A673 (cell line): Measurements from ENCODE around the gene RRP1B. TPM values are rescaled to one million over a fixed set of nuclear protein-coding genes. Genes with fewer than 3 reads are reported as not detected.

ENCODE experiments used
- BruUV-seq: library from RNA; stranded (reverse); fragments of 400-500 nt; replicated peaks from 2 replicates; lab custom pipeline; 2021; lab: Mats Ljungman, UMichigan
- CTCF ChIA-PET: fragments of 300-600 bp; sonication (Branson Sonifier 250); formaldehyde crosslinking; loops from one replicate; lab custom pipeline; 2022; ENCODE audit warnings: antibody characterized with exemption; lab: Charles Lee
- POLR2A ChIA-PET: fragments of 300-600 bp; sonication (Branson Sonifier 250); formaldehyde crosslinking; loops from one replicate; lab custom pipeline; 2022; ENCODE audit warnings: antibody characterized with exemption; ENCODE audit not compliant: low non-redundant PET; lab: Charles Lee
- DNase-seq: peaks from one replicate; pipeline ENCODE4 v3.0.0-alpha.2; 2015; ENCODE audit warnings: low spot score
- H3K27ac ChIP-seq: fragments of 200-600 bp; sonication (generic); 2 replicates; pipeline ENCODE4 v1.5.1; 2016; ENCODE audit warnings: mixed run types, low read depth, mild to moderate bottlenecking, mixed read lengths, antibody characterized with exemption, low read length; ENCODE audit not compliant: poor library complexity, severe bottlenecking
- H3K27me3 ChIP-seq: fragments of 200-600 bp; sonication (generic); replicated peaks from 2 replicates; pipeline ENCODE4 v1.6.1; 2017; ENCODE audit warnings: mixed run types, low read depth, mild to moderate bottlenecking, mixed read lengths, antibody characterized with exemption, low read length; ENCODE audit not compliant: insufficient read depth, poor library complexity
- H3K36me3 ChIP-seq: fragments of 200-600 bp; sonication (generic); 2 replicates; pipeline ENCODE4 v1.6.1; 2016; ENCODE audit warnings: mixed run types, mild to moderate bottlenecking, mixed read lengths, antibody characterized with exemption, low read length; ENCODE audit not compliant: insufficient read depth, poor library complexity, severe bottlenecking
- H3K4me1 ChIP-seq: fragments of 200-600 bp; sonication (generic); 2 replicates; pipeline ENCODE4 v1.6.1; 2017; ENCODE audit warnings: mixed run types, mild to moderate bottlenecking, mixed read lengths, antibody characterized with exemption, low read length; ENCODE audit not compliant: insufficient read depth, poor library complexity, severe bottlenecking
- H3K4me3 ChIP-seq: fragments of 200-600 bp; sonication (generic); 2 replicates; pipeline ENCODE4 v1.5.1; 2016; ENCODE audit warnings: low read depth, mixed run types, mild to moderate bottlenecking, mixed read lengths, low read length; ENCODE audit not compliant: poor library complexity, severe bottlenecking
- H3K9me3 ChIP-seq: fragments of 200-600 bp; sonication (generic); 2 replicates; pipeline ENCODE4 v1.6.1; 2016; ENCODE audit warnings: mixed run types, low read depth, mild to moderate bottlenecking, mixed read lengths, antibody characterized with exemption, low read length; ENCODE audit not compliant: poor library complexity, severe bottlenecking
- EZH2 ChIP-seq: fragments of 200-600 bp; sonication (generic); IDR thresholded peaks from 2 replicates; pipeline ENCODE4 v1.6.1; 2017; ENCODE audit warnings: borderline replicate concordance, low read depth, mild to moderate bottlenecking, mixed read lengths, antibody characterized with exemption, low read length; ENCODE audit not compliant: poor library complexity, severe bottlenecking
- intact Hi-C: fragments of 100-400 bp; cut with micrococcal nuclease; formaldehyde crosslinking; loops from one replicate; pipeline ENCODE4 v1.10.0; 2022; ENCODE audit not compliant: unreplicated experiment
- total RNA-seq: library from RNA; stranded (reverse); gene quantifications from 2 replicates; pipeline ENCODE4 v1.2.3, GENCODE V29; 2021
- TF ChIP-seq, protein P1 (sequence below): fragments of 300-800, 200-600 bp; sonication (generic); conservative IDR thresholded peaks from 2 replicates; pipeline ENCODE4 v1.5.1; 2017; ENCODE audit warnings: low read depth, mild to moderate bottlenecking, antibody characterized with exemption, low read length, moderate library complexity, mixed read lengths

The RRP1B gene
- total RNA-seq, 1 experiment from 2014 or later, result 73.5 TPM

DNA sequence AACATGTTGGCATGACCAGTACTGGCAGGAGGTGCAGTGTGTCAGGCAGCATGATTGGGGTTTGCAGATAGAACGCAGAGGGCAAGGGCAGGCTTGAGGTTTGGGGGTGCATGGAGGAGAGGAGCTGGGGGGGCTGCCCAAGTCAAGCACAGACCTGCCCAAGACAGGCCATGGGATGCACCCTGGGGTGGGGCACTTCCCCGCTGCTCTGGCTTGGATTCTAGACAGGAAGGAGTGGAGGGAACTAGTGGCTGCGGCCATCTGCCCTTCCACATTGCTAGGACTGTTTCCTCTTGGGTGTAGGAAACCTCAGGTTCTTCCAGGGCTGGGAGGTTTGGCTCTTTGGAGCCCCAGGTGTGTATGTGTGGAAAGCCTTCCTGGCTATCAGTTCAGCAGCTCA, 62.6 kb downstream of the RRP1B start:
- ChIA-PET POLR2A (no interaction called here), CTCF (no interaction called here)
- peaks cover 5% of the 10 kb centered on the region for H3K36me3 ChIP-seq
- TF ChIP-seq, protein P1, sequence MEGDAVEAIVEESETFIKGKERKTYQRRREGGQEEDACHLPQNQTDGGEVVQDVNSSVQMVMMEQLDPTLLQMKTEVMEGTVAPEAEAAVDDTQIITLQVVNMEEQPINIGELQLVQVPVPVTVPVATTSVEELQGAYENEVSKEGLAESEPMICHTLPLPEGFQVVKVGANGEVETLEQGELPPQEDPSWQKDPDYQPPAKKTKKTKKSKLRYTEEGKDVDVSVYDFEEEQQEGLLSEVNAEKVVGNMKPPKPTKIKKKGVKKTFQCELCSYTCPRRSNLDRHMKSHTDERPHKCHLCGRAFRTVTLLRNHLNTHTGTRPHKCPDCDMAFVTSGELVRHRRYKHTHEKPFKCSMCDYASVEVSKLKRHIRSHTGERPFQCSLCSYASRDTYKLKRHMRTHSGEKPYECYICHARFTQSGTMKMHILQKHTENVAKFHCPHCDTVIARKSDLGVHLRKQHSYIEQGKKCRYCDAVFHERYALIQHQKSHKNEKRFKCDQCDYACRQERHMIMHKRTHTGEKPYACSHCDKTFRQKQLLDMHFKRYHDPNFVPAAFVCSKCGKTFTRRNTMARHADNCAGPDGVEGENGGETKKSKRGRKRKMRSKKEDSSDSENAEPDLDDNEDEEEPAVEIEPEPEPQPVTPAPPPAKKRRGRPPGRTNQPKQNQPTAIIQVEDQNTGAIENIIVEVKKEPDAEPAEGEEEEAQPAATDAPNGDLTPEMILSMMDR, result no peak
- TF ChIP-seq EZH2, result no peak
- intact Hi-C loops, result no loop called here
- H3K4me1 ChIP-seq, result peaks cover 30% of the 10 kb centered on the region
- TSS peak; percentile 27 for BruUV-seq
- no peak overlapping the region for H3K4me3 ChIP-seq
- H3K27me3 ChIP-seq, result no peaks in the 10 kb centered on the region
- H3K9me3 ChIP-seq, result no peaks in the 10 kb centered on the region
- DNase-seq, result no peak
- no peak overlapping the region for H3K27ac ChIP-seq

DNA sequence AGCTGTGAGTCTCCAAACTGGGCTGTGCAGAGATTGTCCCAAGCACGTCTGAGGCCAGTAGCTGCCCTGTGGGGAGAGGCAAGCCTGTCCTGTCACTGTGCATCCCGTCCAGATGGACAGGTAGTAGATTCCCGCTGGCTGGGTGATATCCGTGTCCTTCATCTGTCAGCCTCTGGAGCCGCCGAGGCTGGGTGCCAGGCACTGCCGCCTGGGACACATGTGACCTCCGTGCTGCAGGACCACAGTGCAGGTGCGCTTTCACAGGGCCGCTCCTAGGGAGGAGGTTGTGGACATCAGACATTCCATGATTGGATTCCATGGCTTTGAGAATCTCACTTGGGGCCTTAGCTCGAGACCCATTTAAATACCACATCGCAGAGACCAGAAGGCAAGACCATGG, 64.3 kb downstream of the RRP1B start:
- no TSS peak for BruUV-seq
- peaks cover 5% of the 10 kb centered on the region for H3K36me3 ChIP-seq
- no peaks in the 10 kb centered on the region for H3K9me3 ChIP-seq
- H3K4me1 ChIP-seq, result peaks cover 47% of the 10 kb centered on the region
- H3K27ac ChIP-seq, result no peak overlapping the region
- ChIA-PET CTCF (no interaction called here), POLR2A (no interaction called here)
- TF ChIP-seq EZH2, result no peak
- TF ChIP-seq, protein P1, result no peak
- no peaks in the 10 kb centered on the region for H3K27me3 ChIP-seq
- intact Hi-C loops, result no loop called here
- no peak for DNase-seq
- no peak overlapping the region for H3K4me3 ChIP-seq

DNA sequence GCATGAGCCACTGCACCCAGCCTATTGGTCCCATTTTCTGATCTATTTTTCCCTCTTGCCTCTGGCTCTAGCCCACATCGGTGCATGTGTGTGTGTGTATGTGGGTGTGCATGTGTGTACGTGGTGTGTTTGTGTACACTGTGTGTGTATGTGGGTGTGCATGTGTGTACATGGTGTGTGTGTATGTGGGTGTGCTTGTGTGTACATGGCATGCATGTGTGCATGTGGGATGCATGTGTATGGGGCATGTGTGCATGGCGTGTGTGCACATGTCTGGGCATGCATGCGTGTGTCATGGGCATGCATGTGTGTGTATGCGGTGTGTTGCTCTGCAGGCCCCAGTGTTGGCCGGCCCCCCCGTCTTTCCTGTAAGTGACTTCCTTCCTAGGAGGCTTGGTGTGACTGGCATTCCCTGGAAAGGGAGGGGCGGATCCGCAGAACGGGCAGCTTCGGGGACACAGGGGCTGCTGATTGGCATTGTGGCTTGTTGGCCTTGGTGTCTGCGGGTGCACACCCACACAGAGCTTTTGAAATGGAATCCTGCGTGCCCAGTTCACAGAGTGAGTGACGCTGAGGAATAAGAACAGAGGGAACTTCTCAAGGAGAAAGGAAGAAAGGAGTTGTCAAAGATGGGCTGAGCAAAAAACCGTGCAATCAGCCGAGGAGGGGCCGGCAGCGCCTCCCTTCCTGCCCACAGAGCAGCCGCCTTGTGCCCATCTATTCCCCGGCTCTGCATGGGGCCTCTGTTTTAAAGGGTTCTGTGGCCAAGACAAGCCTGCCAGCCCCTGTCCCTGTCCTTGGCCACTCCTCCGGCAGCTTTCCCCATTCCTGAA, 67.5 kb downstream of the RRP1B start:
- TF ChIP-seq EZH2, result no peak
- TF ChIP-seq, protein P1, result no peak

More for the DNA sequence above, 67.5 kb downstream of the RRP1B start:
- H3K4me1 ChIP-seq, result peaks cover 63% of the 10 kb centered on the region
- intact Hi-C loops, result no loop called here
- H3K27me3 ChIP-seq, result no peaks in the 10 kb centered on the region
- DNase-seq, result no peak
- POLR2A ChIA-PET, result no interaction called here
- CTCF ChIA-PET, result no interaction called here
- H3K27ac ChIP-seq, result peak overlapping the region; percentile 75
- peaks cover 5% of the 10 kb centered on the region for H3K36me3 ChIP-seq
- no TSS peak for BruUV-seq
- no peaks in the 10 kb centered on the region for H3K9me3 ChIP-seq
- no peak overlapping the region for H3K4me3 ChIP-seq
